ENCODE measurements around the gene DCD. TPM values are rescaled to one million over a fixed set of nuclear protein-coding genes. Genes with fewer than 3 reads are reported as not detected.

Gene DCD
- total and polyA plus RNA-seq, 2 experiments from 2014 or later: not detected

GRCh38 chr12:54595471-54595870, 52.7 kb downstream of the DCD start:
- no peak for TF ChIP-seq CTCF (IDR thresholded peaks at IDR 0.05; ENCODE audit: poor library complexity)
- TF ChIP-seq EZH2phosphoT487 (IDR thresholded peaks at IDR 0.05; ENCODE audit: low read depth, severe bottlenecking, unreplicated experiment): no peak
- no peak for TF ChIP-seq EZH2 (IDR thresholded peaks at IDR 0.05; ENCODE audit: borderline replicate concordance)
- Histone ChIP-seq H3K9me2 (replicated peaks; ENCODE audit: insufficient read depth) (no peaks in the 10 kb centered on the region), H3K4me1 (ENCODE audit: insufficient read depth) (peaks cover 7% of the 10 kb centered on the region), H3K4me2 (no peak overlapping the region), H3K27ac (no peak overlapping the region), H3K4me3 (no peak overlapping the region), H2AFZ (no peak overlapping the region), H4K20me1 (ENCODE audit: insufficient read depth, poor library complexity, severe bottlenecking) (no peaks in the 10 kb centered on the region), H3K79me2 (no peaks in the 10 kb centered on the region), H3K36me3 (replicated peaks; ENCODE audit: insufficient read depth, low read depth) (no peaks in the 10 kb centered on the region), H3K9me3 (ENCODE audit: low read depth) (no peaks in the 10 kb centered on the region), H3K27me3 (peaks cover 3% of the 10 kb centered on the region)
- DNase-seq (ENCODE audit: low spot score): no peak
- WGBS (ENCODE audit: low lambda C conversion rate, missing lambda C conversion rate): 76% methylated on average over 3 of the region's 3 CpGs

Other genes starting within 250 kb of the DCD start
- 31.3 and 45.7 TPM in 2 replicates for gene ITGA5, start 229.1 kb downstream of the DCD start, total RNA-seq
- gene ITGA5, start 229.1 kb downstream of the DCD start, polyA plus RNA-seq: 53.6 and 57.2 TPM in 2 replicates
- not detected in 2 replicates for gene GTSF1, start 174.8 kb downstream of the DCD start, total RNA-seq
- not detected in 2 replicates for gene GTSF1, start 174.8 kb downstream of the DCD start, polyA plus RNA-seq
- 0.60 and 1.6 TPM in 2 replicates for gene NCKAP1L, start 150.6 kb downstream of the DCD start, total RNA-seq
- gene NCKAP1L, start 150.6 kb downstream of the DCD start, polyA plus RNA-seq: 2.5 TPM in 1 of 2 replicates, not detected in the other
- gene PDE1B, start 98.8 kb downstream of the DCD start, total RNA-seq: 0.10 and 0.60 TPM in 2 replicates
- 0.58 TPM in 1 of 2 replicates, not detected in the other for gene PDE1B, start 98.8 kb downstream of the DCD start, polyA plus RNA-seq
- gene PPP1R1A, start 59.7 kb downstream of the DCD start, total RNA-seq: 14.0 and 19.9 TPM in 2 replicates
- gene PPP1R1A, start 59.7 kb downstream of the DCD start, polyA plus RNA-seq: 26.2 and 43.2 TPM in 2 replicates
- gene LACRT, start 13.5 kb downstream of the DCD start, total RNA-seq: not detected in 2 replicates
- not detected in 2 replicates for gene LACRT, start 13.5 kb downstream of the DCD start, polyA plus RNA-seq
- not detected in 2 replicates for gene MUCL1, start 206.2 kb upstream of the DCD start, total RNA-seq
- not detected in 2 replicates for gene MUCL1, start 206.2 kb upstream of the DCD start, polyA plus RNA-seq

Data from hepatocyte (in vitro differentiated cells).